DND-41 (cell line): ENCODE measurements around the gene ZNF500.

Experiments used
- EZH2 ChIP-seq: IDR thresholded peaks from 3 replicates; pipeline ENCODE4 v1.6.1; 2012; ENCODE audit warnings: borderline replicate concordance, low read depth, mild to moderate bottlenecking, moderate library complexity, low read length, inconsistent platforms; ENCODE audit not compliant: severe bottlenecking
- TF ChIP-seq, protein P1 (sequence below): IDR thresholded peaks from 2 replicates; pipeline ENCODE4 v1.5.1; 2012; ENCODE audit warnings: borderline replicate concordance, low read length, moderate library complexity, mild to moderate bottlenecking; ENCODE audit not compliant: poor library complexity, severe bottlenecking; ENCODE audit errors: extremely low read depth

DNA sequence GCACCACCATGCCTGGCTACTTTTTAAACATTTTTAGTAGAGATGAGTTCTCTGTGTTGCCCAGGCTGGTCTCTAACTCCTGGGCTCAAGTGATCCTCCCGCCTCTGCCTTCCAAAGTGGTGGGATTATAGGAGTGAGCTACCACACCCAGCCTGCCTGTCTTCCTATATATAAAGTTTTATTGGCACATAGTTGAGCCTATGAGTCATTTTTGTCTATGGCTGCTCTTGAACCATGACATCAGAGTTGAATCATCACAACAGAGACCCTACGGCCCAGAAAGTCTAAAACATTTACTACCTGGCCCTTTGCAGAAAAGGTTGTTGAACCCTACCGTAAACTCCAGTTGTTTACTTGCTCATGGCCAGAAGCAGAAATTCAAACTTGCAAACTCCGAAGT is 13.3 kb upstream of the ZNF500 start:
- TF ChIP-seq, protein P1, sequence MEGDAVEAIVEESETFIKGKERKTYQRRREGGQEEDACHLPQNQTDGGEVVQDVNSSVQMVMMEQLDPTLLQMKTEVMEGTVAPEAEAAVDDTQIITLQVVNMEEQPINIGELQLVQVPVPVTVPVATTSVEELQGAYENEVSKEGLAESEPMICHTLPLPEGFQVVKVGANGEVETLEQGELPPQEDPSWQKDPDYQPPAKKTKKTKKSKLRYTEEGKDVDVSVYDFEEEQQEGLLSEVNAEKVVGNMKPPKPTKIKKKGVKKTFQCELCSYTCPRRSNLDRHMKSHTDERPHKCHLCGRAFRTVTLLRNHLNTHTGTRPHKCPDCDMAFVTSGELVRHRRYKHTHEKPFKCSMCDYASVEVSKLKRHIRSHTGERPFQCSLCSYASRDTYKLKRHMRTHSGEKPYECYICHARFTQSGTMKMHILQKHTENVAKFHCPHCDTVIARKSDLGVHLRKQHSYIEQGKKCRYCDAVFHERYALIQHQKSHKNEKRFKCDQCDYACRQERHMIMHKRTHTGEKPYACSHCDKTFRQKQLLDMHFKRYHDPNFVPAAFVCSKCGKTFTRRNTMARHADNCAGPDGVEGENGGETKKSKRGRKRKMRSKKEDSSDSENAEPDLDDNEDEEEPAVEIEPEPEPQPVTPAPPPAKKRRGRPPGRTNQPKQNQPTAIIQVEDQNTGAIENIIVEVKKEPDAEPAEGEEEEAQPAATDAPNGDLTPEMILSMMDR: no peak
- TF ChIP-seq EZH2: no peak
